ENCODE results near the gene CNN2. TPM values are rescaled to one million over a fixed set of nuclear protein-coding genes. Genes with fewer than 3 reads are reported as not detected.

The CNN2 gene
- total and polyA plus RNA-seq, 9 donors = 60.6 to 438 (median 192) TPM

- Histone ChIP-seq H3K4me1 (ENCODE audit: insufficient read depth) (peaks cover 33% of the 10 kb centered on the region), H3K36me3 (no peaks in the 10 kb centered on the region), H3K9me3 (no peaks in the 10 kb centered on the region), H3K4me3 (no peak overlapping the region), H3K27me3 (no peaks in the 10 kb centered on the region), H3K27ac (no peak overlapping the region)
- intact Hi-C loops (cut with DNase I) = loop anchor here in 2 of 4 donors (5.0 to 10.0 kb wide), 2 partner anchors 79 to 166 kb away; partner anchors contain the start of gene POLR2E (in 1 of the 2)
- 73 to 83% (median 82%) methylated on average over 5 of the region's 5 CpGs for WGBS, 3 donors
- no peak for TF ChIP-seq POLR2A (IDR thresholded peaks at IDR 0.05)
- no peak for TF ChIP-seq CTCF (IDR thresholded peaks at IDR 0.05)
- TF ChIP-seq EP300 (IDR thresholded peaks at IDR 0.05) = no peak
- no peak for DNase-seq
These were observed 8.0 kb upstream of the CNN2 start for GRCh38 chr19:1018393-1018792.

GRCh38 chr19:1018932-1019615, 7.3 kb upstream of the CNN2 start:
- Histone ChIP-seq H3K27me3 (no peaks in the 10 kb centered on the region), H3K9me3 (no peaks in the 10 kb centered on the region), H3K4me3 (peak overlapping the region; percentile 97), H3K27ac (no peak overlapping the region), H3K4me1 (ENCODE audit: insufficient read depth) (peaks cover 33% of the 10 kb centered on the region), H3K36me3 (no peaks in the 10 kb centered on the region)
- no peak for DNase-seq
- no peak for TF ChIP-seq CTCF (IDR thresholded peaks at IDR 0.05)
- TF ChIP-seq EP300 (IDR thresholded peaks at IDR 0.05) = no peak
- TF ChIP-seq POLR2A (IDR thresholded peaks at IDR 0.05) = no peak
- intact Hi-C loops (cut with DNase I) = loop anchor here in 2 of 4 donors (5.0 to 10.0 kb wide), 2 partner anchors 78 to 166 kb away; partner anchors contain the start of gene POLR2E (in 1 of the 2)
- 36 to 46% (median 39%) methylated on average over 17 of the region's 17 CpGs for WGBS, 3 donors

- no peak overlapping the region for H3K27ac ChIP-seq
- DNase-seq = no peak
- WGBS, 3 donors = 33 to 54% (median 45%) methylated on average over 14 to 18 of the region's 18 CpGs
- H3K4me1 ChIP-seq (ENCODE audit: insufficient read depth) = peaks cover 33% of the 10 kb centered on the region
- H3K36me3 ChIP-seq = no peaks in the 10 kb centered on the region
- H3K4me3 ChIP-seq = peak overlapping the region; percentile 97
- H3K27me3 ChIP-seq = no peaks in the 10 kb centered on the region
- H3K9me3 ChIP-seq = no peaks in the 10 kb centered on the region
- TF ChIP-seq EP300 (IDR thresholded peaks at IDR 0.05) (no peak), CTCF (IDR thresholded peaks at IDR 0.05) (no peak), POLR2A (IDR thresholded peaks at IDR 0.05) (no peak)
- intact Hi-C loops (cut with DNase I) = loop anchor here in 2 of 4 donors (5.0 to 10.0 kb wide), 2 partner anchors 78 to 165 kb away; partner anchors contain the start of gene POLR2E (in 1 of the 2)
These were observed 6.8 kb upstream of the CNN2 start for GRCh38 chr19:1019616-1019961.

- H3K4me3 ChIP-seq = peak overlapping the region; percentile 97
- peaks cover 33% of the 10 kb centered on the region for H3K4me1 ChIP-seq (ENCODE audit: insufficient read depth)
- H3K36me3 ChIP-seq = no peaks in the 10 kb centered on the region
- H3K9me3 ChIP-seq = no peaks in the 10 kb centered on the region
- DNase-seq = peak; percentile 60 to 79 (median 78)
- H3K27me3 ChIP-seq = no peaks in the 10 kb centered on the region
- intact Hi-C loops (cut with DNase I) = loop anchor here in 3 of 4 donors (5.0 to 10.0 kb wide), 4 partner anchors 77 to 225 kb away; partner anchors contain the start of genes ATP5F1D (in 1 of the 3), GPX4 (in 1 of the 3), MIDN (in 1 of the 3) and POLR2E (in 1 of the 3)
- 2 to 3% (median 2%) methylated on average over 60 of the region's 60 CpGs for WGBS, 3 donors
- peak overlapping the region; percentile 61 to 96 for H3K27ac ChIP-seq
- TF ChIP-seq POLR2A (IDR thresholded peaks at IDR 0.05) (no peak), EP300 (IDR thresholded peaks at IDR 0.05) (no peak), CTCF (IDR thresholded peaks at IDR 0.05) (no peak)
These were observed 6.2 kb upstream of the CNN2 start for GRCh38 chr19:1019980-1020867.

Measured in ovary (tissue), 9 donors.